GM12892 (cell line): ENCODE measurements around the gene FYTTD1.
"Not testable (repeated sequence)": the region's sequence is repeated elsewhere in the genome, so short reads cannot be mapped to it uniquely, and the experiment has no call there.

Experiments
- DNase-seq: peaks from one replicate; pipeline ENCODE4 v3.0.0; 2011; ENCODE audit not compliant: insufficient read length
- FAIRE-seq: peaks from 2 replicates; lab custom pipeline; 2011; peaks lifted over from hg19 to GRCh38; lab: Jason Lieb, UNC
- POLR2A ChIP-seq: IDR thresholded peaks from 2 replicates; pipeline ENCODE4 v1.6.1; 2011; ENCODE audit warnings: low read depth, low read length, control low read depth
- POLR2AphosphoS5 ChIP-seq: IDR thresholded peaks from 2 replicates; pipeline ENCODE4 v1.6.1; 2011; ENCODE audit warnings: low read depth, low read length, control low read depth
- TAF1 ChIP-seq: IDR thresholded peaks from 2 replicates; pipeline ENCODE4 v1.6.1; 2011; ENCODE audit warnings: low read depth, mild to moderate bottlenecking, control low read depth, low read length, borderline replicate concordance

Gene FYTTD1

DNA sequence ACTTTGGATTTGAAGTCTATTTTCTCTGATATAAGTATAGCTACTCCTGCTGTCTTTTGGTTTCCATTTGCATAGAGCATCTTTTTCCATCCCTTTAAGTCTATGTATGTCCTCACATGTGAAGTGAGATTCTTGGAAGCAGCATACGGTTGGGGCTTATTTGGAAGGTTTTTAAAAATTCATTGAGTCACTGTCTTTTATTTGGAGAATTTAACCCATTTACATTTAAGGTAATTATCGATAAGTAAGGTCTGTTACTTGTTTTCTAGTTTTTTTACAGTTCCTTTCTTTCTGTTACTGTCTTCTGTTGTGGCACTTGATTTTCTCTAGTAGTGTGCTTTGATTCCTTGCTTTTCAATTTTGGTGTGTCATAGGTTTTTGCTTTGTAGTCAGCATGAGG lies 26.9 kb upstream of the FYTTD1 start:
- TF ChIP-seq POLR2A = no peak
- no peak for TF ChIP-seq POLR2AphosphoS5
- no peak for TF ChIP-seq TAF1
- DNase-seq = no peak
- no peak for FAIRE-seq

DNA sequence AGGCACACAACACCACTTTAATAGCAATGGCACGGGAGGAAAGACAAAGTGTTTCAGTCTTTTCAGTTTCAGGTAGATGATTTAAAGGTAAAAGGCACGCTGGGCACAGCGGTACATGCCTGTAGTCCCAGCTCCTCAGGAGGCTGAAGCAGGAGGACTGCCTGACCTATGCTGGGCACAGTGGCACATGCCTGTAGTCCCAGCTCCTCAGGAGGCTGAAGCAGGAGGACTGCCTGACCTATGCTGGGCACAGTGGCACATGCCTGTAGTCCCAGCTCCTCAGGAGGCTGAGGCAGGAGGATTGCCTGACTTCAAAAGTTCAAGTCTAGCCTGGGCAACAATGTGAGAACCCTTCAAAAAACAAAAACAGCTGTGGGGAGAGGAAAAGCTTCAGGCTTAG lies 21.8 kb upstream of the FYTTD1 start:
- FAIRE-seq = peak; percentile 63

DNA sequence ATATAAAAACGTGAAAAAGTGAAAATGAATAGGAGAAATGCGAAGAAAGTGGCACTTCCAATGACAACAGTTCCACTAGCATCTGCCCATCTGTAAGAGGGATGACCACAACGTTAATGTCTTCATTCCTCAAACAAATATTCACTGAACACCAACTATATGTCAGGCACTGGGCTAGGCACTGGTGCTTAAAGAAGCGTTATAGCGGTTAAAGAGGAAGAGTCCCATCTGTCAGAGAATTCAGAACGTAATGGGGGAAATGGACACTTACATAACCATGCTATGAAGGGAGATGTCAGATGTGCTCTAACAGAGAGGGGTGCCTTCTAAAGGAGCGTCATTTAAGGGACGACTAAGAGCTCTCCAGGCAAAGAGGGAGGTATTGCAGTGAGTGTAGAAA lies 21.2 kb upstream of the FYTTD1 start:
- FAIRE-seq = no peak

More for the DNA sequence above, 21.8 kb upstream of the FYTTD1 start:
- not testable (repeated sequence) for DNase-seq

DNA sequence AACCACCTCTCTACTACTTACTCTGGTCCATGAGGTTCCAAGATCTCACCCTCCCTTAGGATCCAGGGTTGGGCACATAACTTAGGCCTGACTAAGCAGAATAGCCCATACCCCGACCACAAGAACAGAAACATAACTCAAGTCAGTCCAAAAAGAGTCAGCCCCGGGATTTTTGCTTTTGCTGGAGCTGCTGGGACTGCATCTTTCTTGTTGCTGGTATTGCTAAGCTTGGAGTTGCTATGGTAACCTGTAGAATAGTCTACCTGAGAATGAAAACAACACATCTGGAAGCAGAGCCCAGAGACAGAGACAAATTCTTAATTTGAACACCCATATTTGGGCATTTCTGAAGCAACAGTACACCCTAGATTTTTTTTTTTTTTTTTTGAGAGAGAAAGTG lies 19.5 kb upstream of the FYTTD1 start:
- FAIRE-seq (no peak), DNase-seq (no peak)
- TF ChIP-seq POLR2A (no peak), POLR2AphosphoS5 (no peak), TAF1 (no peak)

More for the DNA sequence above, 21.2 kb upstream of the FYTTD1 start:
- TF ChIP-seq TAF1 (no peak), POLR2AphosphoS5 (no peak), POLR2A (no peak)
- DNase-seq = no peak

DNA sequence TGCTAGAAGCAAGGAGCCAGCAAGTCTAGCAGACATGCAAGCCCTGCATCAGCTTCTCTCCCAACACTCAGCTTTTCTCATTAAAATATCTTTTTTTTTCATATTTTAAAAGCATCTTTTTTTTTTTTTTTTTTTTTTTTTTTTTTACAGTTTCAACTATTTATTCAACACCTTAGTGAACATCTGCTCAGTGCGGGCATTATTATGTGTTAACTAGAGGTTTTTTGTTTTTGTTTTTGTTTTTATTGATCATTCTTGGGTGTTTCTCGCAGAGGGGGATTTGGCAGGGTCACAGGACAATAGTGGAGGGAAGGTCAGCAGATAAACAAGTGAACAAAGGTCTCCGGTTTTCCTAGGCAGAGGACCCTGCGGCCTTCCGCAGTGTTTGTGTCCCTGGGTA lies 18.9 kb upstream of the FYTTD1 start:
- FAIRE-seq, DNase-seq: not testable (repeated sequence)

DNA sequence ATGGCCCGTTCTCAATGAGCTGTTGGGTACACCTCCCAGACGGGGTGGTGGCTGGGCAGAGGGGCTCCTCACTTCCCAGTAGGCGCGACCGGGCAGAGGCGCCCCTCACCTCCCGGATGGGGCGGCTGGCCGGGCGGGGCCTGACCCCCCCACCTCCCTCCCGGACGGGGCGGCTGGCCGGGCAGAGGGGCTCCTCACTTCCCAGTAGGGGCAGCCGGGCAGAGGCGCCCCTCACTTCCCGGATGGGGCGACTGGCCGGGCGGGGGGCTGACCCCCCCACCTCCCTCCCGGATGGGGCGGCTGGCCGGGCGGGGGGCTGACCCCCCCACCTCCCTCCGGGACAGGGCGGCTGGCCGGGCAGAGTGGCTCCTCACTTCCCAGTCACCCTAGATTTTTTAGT lies 18.2 kb upstream of the FYTTD1 start:
- not testable (repeated sequence) for DNase-seq, FAIRE-seq

DNA sequence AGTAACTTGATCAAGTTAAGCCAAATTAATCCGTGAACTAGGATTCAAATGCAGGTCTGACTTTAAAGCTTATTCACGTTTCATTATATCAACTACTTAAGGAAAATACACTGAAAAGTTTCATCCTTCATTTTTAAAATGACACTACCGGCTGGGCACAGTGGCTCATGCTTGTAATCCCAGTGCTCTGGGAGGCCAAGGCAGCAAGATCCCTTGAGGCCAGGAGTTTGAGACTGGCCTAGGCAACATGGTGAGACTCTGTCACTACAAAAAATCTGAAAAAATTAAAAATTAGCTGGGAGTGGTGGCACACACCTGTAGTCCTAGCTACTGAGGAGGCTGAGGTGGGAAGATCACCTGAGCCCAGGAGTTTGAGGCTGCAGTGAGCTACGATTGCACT lies 16.6 kb upstream of the FYTTD1 start:
- FAIRE-seq = no peak
- TF ChIP-seq TAF1 = no peak
- TF ChIP-seq POLR2A = no peak
- TF ChIP-seq POLR2AphosphoS5 = no peak
- DNase-seq = no peak

DNA sequence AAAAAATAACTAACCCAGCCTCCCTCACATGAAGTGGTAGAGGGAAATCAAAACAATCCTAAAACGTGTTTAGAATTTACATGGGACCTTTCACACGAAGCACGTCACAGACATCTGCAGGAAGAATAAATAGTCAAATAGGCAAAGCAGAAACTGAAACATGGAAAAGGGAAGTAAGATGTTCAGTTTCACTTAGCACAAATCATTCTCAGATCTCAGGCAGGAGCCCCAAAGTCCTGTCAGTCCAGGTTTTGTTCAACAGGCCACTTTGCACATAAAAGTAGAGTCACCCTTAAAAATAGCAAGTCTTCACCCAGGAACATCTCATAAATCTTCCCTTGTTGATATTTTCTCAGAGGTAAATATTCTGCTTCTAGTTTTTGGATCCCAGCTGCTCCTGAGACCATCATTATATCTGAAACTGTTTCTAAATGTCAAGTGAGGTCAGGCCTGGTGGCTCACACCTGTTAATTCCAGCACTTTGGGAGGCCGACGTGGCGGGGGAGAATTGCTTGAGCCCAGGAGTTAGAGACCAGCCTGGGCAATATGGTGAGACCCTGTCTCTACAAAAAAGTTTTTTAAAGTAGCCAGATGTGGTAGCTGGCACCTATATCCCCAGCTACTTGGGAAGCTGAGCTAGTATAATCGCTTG lies 14.9 kb upstream of the FYTTD1 start:
- peak; percentile 86 for FAIRE-seq
- TF ChIP-seq TAF1 (no peak), POLR2AphosphoS5 (no peak), POLR2A (peak; percentile 43; the same call in 1 of the 2 replicates)
- peak; percentile 39 for DNase-seq

DNA sequence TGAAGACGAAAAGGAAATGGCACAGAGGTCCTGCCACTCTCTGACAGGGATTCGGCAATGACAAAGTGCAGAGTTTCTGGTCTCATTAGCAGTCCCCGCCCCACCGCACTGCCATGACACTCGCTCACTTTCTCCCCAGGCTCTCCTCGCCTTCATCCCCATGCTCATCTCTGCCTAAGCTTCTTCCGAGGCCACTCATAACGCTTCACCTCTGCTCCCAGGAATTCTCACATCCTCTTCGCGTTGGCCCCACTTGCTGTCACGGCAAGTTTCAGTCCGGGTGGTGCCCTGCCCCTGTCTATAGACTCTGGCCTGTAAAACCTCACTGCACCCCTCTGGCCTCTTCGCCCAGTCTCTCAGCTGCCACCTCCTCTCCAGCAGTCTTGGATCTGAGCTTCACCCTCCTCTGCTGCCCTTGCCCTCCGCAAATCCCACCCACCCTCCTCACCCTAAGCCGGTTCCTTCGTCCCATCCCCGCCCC lies 13.6 kb upstream of the FYTTD1 start:
- DNase-seq (peak; percentile 49), FAIRE-seq (peak; percentile 21)
- TF ChIP-seq POLR2A (peak; percentile 58; the same call in 1 of the 2 replicates), POLR2AphosphoS5 (peak; percentile 71), TAF1 (peak; percentile 55; the same call in 1 of the 2 replicates)

DNA sequence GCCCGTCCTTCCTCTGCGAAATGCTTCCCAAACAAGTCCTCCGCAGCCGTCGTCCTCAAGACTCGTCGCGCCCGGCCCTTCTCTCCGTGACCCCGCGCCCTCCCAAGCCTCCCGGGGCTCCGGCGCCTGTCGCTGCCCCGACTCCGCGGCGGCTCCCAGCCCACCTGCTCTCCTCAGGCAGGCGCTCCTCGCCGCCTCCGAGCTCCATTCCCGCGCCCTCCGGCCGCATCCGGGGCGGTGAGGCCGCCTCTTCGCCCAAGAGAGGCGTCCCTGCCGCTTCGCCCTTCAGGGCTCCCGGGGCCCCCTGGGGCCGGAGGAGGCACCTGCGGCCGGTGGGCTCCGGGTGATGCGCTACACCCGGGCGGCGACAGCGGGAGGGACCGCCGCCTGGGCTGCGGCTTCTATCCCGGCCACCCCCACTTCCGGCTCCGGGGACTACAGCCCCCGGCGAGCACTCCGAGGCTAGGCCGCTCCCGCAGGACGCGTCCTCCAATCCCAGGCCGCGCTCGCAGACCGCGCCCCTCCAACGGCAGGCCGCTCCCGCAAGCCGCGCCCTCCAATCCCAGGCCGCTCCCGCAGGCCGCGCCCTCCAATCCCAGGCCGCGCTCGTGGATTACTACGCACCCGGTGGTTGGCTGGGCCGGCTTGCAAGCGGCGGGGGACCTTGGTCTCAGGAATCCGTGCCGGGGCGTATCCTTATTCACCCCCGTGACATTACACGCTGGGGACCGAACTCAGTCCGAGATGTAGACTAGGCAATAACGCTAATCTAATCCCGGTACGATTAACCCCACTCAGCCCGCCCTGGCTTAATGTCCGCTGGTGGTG lies 13.0 kb upstream of the FYTTD1 start, which contains the start of gene RUBCN:
Gene RUBCN, minus strand, starts transcription at position 414 of the 828 bp plus-strand sequence. Its CDS starts 185 bp downstream, at position 229.
- TF ChIP-seq POLR2AphosphoS5 (peak; percentile 67; the same call in 1 of the 2 replicates), TAF1 (peak; percentile 55; the same call in 1 of the 2 replicates), POLR2A (peak; percentile 53; the same call in 1 of the 2 replicates)
- FAIRE-seq (peak; percentile 92), DNase-seq (peak; percentile 86)

DNA sequence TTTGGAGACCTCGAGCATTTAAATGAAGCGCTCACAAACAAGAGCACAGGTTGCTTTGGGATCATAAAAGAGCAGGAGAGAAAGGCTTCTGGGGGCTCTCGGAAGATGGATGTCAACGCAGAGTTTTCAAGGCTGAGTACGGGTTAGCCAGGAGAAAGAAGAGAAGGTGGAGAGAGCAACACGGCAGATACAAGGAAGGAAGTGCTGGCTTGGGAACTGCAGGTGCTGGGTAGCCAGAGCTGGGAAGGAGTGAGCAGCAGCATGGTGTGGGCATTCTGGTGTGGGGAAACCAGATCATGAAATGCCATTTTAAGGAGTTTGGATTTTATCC lies 12.4 kb upstream of the FYTTD1 start:
- TF ChIP-seq POLR2AphosphoS5 (no peak), POLR2A (no peak), TAF1 (no peak)
- DNase-seq (no peak), FAIRE-seq (no peak)

DNA sequence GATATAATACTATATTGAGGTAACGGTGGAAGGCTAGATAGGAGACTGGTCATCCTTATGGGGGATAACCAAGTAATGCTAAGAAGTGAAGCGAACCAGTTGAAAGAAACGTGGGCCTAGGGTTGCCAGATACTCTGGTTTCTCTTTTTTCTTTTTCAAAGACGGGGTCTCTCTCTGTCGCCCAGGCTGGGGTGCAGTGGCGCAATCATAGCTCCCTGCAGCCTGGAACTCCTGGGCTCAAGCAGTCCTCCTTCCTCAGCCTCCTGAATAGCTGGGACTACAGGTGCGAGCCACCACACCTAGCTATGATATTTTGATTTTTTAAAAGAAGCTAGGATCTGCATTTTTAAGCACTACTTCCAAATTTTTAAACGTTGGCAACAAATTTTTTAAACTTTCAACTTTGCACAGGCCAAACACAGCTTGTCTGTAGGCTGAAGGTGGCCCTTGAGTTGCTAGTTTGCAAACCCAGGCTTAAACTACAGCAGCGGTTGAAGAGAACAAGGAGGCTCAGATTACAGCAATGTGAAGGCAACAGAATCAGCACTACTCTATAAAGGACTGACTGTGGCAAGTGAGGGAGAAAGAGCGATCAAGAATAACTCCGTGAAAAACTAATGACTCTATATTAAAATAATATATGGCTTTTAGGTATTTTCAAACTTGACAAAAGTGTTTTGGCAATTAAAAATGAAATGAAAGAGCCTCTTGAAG lies 11.8 kb upstream of the FYTTD1 start:
- no peak for TF ChIP-seq POLR2A
- no peak for TF ChIP-seq POLR2AphosphoS5
- TF ChIP-seq TAF1 = no peak
- no peak for DNase-seq

More for the DNA sequence above, 11.8 kb upstream of the FYTTD1 start:
- FAIRE-seq = no peak
